Nephron progenitor cell (in vitro differentiated cells): ENCODE measurements around the gene SLC4A5.

Experiments used
- DNase-seq: peaks from one replicate; pipeline ENCODE4 v3.0.0; 2021
- H3K27ac Mint-ChIP-seq: 2 replicates; pipeline ENCODE4 v1.8.0; 2021; ENCODE audit warnings: mild to moderate bottlenecking, moderate library complexity, mixed read lengths
- H3K27me3 Mint-ChIP-seq: 2 replicates; pipeline ENCODE4 v1.8.0; 2021; ENCODE audit warnings: mild to moderate bottlenecking, low read depth, mixed read lengths; ENCODE audit not compliant: poor library complexity
- H3K36me3 Mint-ChIP-seq: 2 replicates; pipeline ENCODE4 v1.8.0; 2021; ENCODE audit warnings: low read depth, mixed read lengths
- H3K4me1 Mint-ChIP-seq: 2 replicates; pipeline ENCODE4 v1.8.0; 2021; ENCODE audit warnings: mixed read lengths
- H3K4me3 Mint-ChIP-seq: 2 replicates; pipeline ENCODE4 v1.8.0; 2021; ENCODE audit warnings: mild to moderate bottlenecking, moderate library complexity, mixed read lengths
- H3K9me3 Mint-ChIP-seq: 2 replicates; pipeline ENCODE4 v1.8.0; 2021; ENCODE audit warnings: mild to moderate bottlenecking, moderate library complexity, mixed read lengths
- CTCF ChIP-seq: fragments of 200-600 bp; sonication (generic); IDR thresholded peaks from 2 replicates; pipeline ENCODE4 v1.5.0; 2021; ENCODE audit warnings: antibody characterized with exemption

Gene SLC4A5

DNA sequence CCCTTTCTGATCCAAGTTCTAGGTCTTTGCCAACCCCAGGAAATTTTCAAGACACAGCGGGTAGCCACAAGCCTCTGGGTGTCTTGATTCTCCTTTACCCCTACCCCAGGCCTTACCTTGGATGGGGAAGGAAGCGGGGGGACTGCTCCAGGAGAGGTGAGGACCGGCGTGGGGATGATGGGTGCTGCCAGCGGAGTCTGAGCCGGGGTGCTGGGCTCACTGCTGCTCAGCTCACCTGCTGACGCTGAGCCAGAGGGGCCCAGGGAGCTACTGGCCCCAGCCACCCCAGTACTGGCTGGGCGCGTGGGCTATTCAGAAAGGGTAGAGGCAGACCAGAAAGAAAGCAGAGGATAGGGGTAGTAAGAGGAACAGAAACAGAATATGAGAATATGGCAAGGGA lies 28.2 kb upstream of the SLC4A5 start:
- H3K4me1 Mint-ChIP-seq: peaks cover 43% of the 10 kb centered on the region
- no peak for DNase-seq
- no peak overlapping the region for H3K4me3 Mint-ChIP-seq
- H3K36me3 Mint-ChIP-seq: peaks cover 49% of the 10 kb centered on the region
- no peak overlapping the region for H3K27ac Mint-ChIP-seq
- H3K9me3 Mint-ChIP-seq: no peaks in the 10 kb centered on the region
- H3K27me3 Mint-ChIP-seq: no peaks in the 10 kb centered on the region
- TF ChIP-seq CTCF: no peak

- H3K27ac Mint-ChIP-seq: no peak overlapping the region
- H3K4me1 Mint-ChIP-seq: peaks cover 44% of the 10 kb centered on the region
- no peak for DNase-seq
- H3K4me3 Mint-ChIP-seq: no peak overlapping the region
- TF ChIP-seq CTCF: no peak
- peaks cover 63% of the 10 kb centered on the region for H3K36me3 Mint-ChIP-seq
- no peaks in the 10 kb centered on the region for H3K27me3 Mint-ChIP-seq
- no peaks in the 10 kb centered on the region for H3K9me3 Mint-ChIP-seq
Measured at GRCh38 chr2:74369976-74370375, 26.8 kb upstream of the SLC4A5 start.

GRCh38 chr2:74368499-74368898 lies 25.3 kb upstream of the SLC4A5 start:
- H3K9me3 Mint-ChIP-seq: no peaks in the 10 kb centered on the region
- DNase-seq: no peak
- H3K36me3 Mint-ChIP-seq: peaks cover 73% of the 10 kb centered on the region
- no peak for TF ChIP-seq CTCF
- H3K4me3 Mint-ChIP-seq: no peak overlapping the region
- H3K27me3 Mint-ChIP-seq: no peaks in the 10 kb centered on the region
- H3K27ac Mint-ChIP-seq: no peak overlapping the region
- peaks cover 39% of the 10 kb centered on the region for H3K4me1 Mint-ChIP-seq

DNA sequence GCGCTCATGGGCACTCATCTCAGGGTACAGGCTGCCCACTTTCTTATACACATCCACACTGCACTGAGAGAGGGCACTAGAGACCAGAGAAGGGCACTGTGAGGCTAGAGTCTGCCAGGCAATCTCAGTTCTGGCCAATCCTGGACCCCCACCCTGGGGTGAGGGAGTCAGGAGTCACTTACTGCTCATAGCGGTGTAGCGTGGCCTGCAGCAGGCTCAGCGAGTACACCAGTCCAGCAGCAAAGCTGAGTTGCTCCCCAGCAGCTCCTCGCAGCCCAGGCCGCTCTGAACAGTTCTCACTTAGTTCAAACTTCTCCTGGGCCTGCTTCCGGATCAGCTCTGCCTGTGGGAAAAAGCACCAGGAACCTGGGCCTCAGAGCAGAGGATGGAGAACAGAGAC lies 24.6 kb upstream of the SLC4A5 start:
- no peak for DNase-seq
- no peaks in the 10 kb centered on the region for H3K9me3 Mint-ChIP-seq
- TF ChIP-seq CTCF: no peak
- peaks cover 32% of the 10 kb centered on the region for H3K4me1 Mint-ChIP-seq
- no peaks in the 10 kb centered on the region for H3K27me3 Mint-ChIP-seq
- no peak overlapping the region for H3K27ac Mint-ChIP-seq
- peaks cover 75% of the 10 kb centered on the region for H3K36me3 Mint-ChIP-seq
- H3K4me3 Mint-ChIP-seq: no peak overlapping the region

DNA sequence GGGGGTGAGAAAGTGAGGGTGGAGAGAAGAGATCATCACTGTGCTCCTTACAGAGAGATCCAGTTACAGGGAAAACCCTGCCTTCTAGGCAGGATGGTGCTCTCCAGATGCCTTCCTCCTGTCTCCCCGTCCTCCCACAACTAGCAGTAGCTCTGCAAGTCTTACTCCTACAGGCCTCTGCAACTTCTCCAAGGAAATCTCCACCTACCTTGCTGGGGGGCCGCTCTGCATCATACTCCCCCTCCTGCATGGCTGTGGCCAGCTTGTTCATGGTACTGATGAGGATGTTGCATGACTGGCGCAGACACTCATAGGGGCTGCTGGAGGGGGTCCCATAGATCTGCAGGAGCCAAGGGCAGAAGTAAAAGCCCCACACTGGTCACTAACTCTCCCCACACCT lies 22.8 kb upstream of the SLC4A5 start:
- peaks cover 85% of the 10 kb centered on the region for H3K36me3 Mint-ChIP-seq
- no peak for DNase-seq
- H3K4me3 Mint-ChIP-seq: no peak overlapping the region
- H3K4me1 Mint-ChIP-seq: peaks cover 21% of the 10 kb centered on the region
- no peak for TF ChIP-seq CTCF
- no peaks in the 10 kb centered on the region for H3K9me3 Mint-ChIP-seq
- H3K27ac Mint-ChIP-seq: peak overlapping the region; percentile 87
- H3K27me3 Mint-ChIP-seq: no peaks in the 10 kb centered on the region

GRCh38 chr2:74364533-74365505 lies 21.6 kb upstream of the SLC4A5 start:
- Mint-ChIP-seq H3K4me1 (peaks cover 21% of the 10 kb centered on the region), H3K36me3 (peaks cover 77% of the 10 kb centered on the region), H3K27me3 (no peaks in the 10 kb centered on the region), H3K4me3 (no peak overlapping the region), H3K27ac (peak overlapping the region; percentile 73), H3K9me3 (no peaks in the 10 kb centered on the region)
- DNase-seq: no peak
- TF ChIP-seq CTCF: no peak
